Effector CD8-positive, alpha-beta T cell (primary cell): ENCODE measurements around the gene PRRG2.
A peak's percentile ranks its signal among the peaks of the same experiment; 100 is the strongest.

Experiments used
- DNase-seq: peaks from one replicate; lab custom pipeline; 2025; lab: John Stamatoyannopoulos, UW

Gene PRRG2

GRCh38 chr19:49557641-49558325 is 23.3 kb upstream of the PRRG2 start:
- no peak for DNase-seq

- peak; percentile 9 for DNase-seq
These were observed 22.5 kb upstream of the PRRG2 start for GRCh38 chr19:49558591-49558990.

- no peak for DNase-seq
These were observed 21.7 kb upstream of the PRRG2 start for GRCh38 chr19:49559443-49559842.

- no peak for DNase-seq
These were observed 21.2 kb upstream of the PRRG2 start for GRCh38 chr19:49559928-49560327.

GRCh38 chr19:49560358-49560900 is 20.7 kb upstream of the PRRG2 start:
- no peak for DNase-seq

- DNase-seq, result no peak
These were observed 16.5 kb upstream of the PRRG2 start for GRCh38 chr19:49564616-49565045.

- peak; percentile 15 for DNase-seq
These were observed 15.9 kb upstream of the PRRG2 start for GRCh38 chr19:49565261-49565660.

GRCh38 chr19:49566302-49566701 is 14.8 kb upstream of the PRRG2 start:
- DNase-seq, result no peak

- peak; percentile 59 for DNase-seq
These were observed 13.2 kb upstream of the PRRG2 start for GRCh38 chr19:49567861-49568441.

GRCh38 chr19:49570138-49570856 is 10.8 kb upstream of the PRRG2 start:
- peak; percentile 56 for DNase-seq

- no peak for DNase-seq
These were observed 10.0 kb upstream of the PRRG2 start for GRCh38 chr19:49570997-49571676.

- no peak for DNase-seq
These were observed 8.1 kb upstream of the PRRG2 start for GRCh38 chr19:49573009-49573408.

GRCh38 chr19:49573425-49573824 is 7.7 kb upstream of the PRRG2 start:
- no peak for DNase-seq

GRCh38 chr19:49574206-49574755 is 6.8 kb upstream of the PRRG2 start:
- DNase-seq, result no peak

- DNase-seq, result no peak
These were observed 1.9 kb upstream of the PRRG2 start for GRCh38 chr19:49579193-49579592.

- no peak for DNase-seq
These were observed 1.2 kb upstream of the PRRG2 start for GRCh38 chr19:49579947-49580263.

GRCh38 chr19:49580264-49581006 is 681 bp upstream of the PRRG2 start, which contains the start of gene NOSIP:
TSS of gene NOSIP (minus strand) at chr19:49580556. CDS start at chr19:49560691, 19,865 bp downstream.
- DNase-seq, result peak; percentile 91

- DNase-seq, result no peak
These were observed 2.1 kb downstream of the PRRG2 start for GRCh38 chr19:49583239-49583638.

GRCh38 chr19:49585023-49585422 is 3.9 kb downstream of the PRRG2 start:
- no peak for DNase-seq

GRCh38 chr19:49587227-49587626 is 6.1 kb downstream of the PRRG2 start:
- DNase-seq, result no peak
